HUES6 (cell line): Measurements from ENCODE around the gene H1-8.
A peak's percentile ranks its signal among the peaks of the same experiment; 100 is the strongest.

Experiments used
- H3K27ac ChIP-seq: 2 replicates; pipeline ENCODE4 v1.7.0; 2013; ENCODE audit warnings: low read depth, mild to moderate bottlenecking, low read length, inconsistent platforms
- H3K27me3 ChIP-seq: 2 replicates; pipeline ENCODE4 v1.6.1; 2013; ENCODE audit warnings: low read length; ENCODE audit not compliant: control insufficient read depth, insufficient read depth
- H3K36me3 ChIP-seq: 2 replicates; pipeline ENCODE4 v1.6.1; 2013; ENCODE audit warnings: low read length; ENCODE audit not compliant: control insufficient read depth, insufficient read depth
- H3K4me1 ChIP-seq: 2 replicates; pipeline ENCODE4 v1.6.1; 2013; ENCODE audit warnings: low read length; ENCODE audit not compliant: control insufficient read depth, insufficient read depth
- H3K4me3 ChIP-seq: 2 replicates; pipeline ENCODE4 v1.5.1; 2013; ENCODE audit warnings: low read depth, low read length
- H3K9ac ChIP-seq: one replicate; pipeline ENCODE4 v1.6.1; 2013; ENCODE audit warnings: mild to moderate bottlenecking, low read length
- H3K9me3 ChIP-seq: 2 replicates; pipeline ENCODE4 v1.6.1; 2013; ENCODE audit warnings: low read depth, low read length; ENCODE audit not compliant: control insufficient read depth, insufficient read depth

The H1-8 gene

GRCh38 chr3:129557548-129557894 is 14.5 kb downstream of the H1-8 start:
- Histone ChIP-seq H3K27ac (no peak overlapping the region), H3K36me3 (peaks cover 55% of the 10 kb centered on the region), H3K4me1 (peaks cover 40% of the 10 kb centered on the region), H3K9me3 (no peaks in the 10 kb centered on the region), H3K4me3 (no peak overlapping the region), H3K27me3 (no peaks in the 10 kb centered on the region), H3K9ac (no peak overlapping the region)

GRCh38 chr3:129558081-129558771 is 15.3 kb downstream of the H1-8 start:
- peaks cover 62% of the 10 kb centered on the region for H3K36me3 ChIP-seq
- peaks cover 33% of the 10 kb centered on the region for H3K4me1 ChIP-seq
- no peak overlapping the region for H3K4me3 ChIP-seq
- H3K27ac ChIP-seq, result no peak overlapping the region
- H3K9me3 ChIP-seq, result no peaks in the 10 kb centered on the region
- H3K27me3 ChIP-seq, result no peaks in the 10 kb centered on the region
- peak overlapping the region; percentile 17 for H3K9ac ChIP-seq

GRCh38 chr3:129558772-129559564 is 16.0 kb downstream of the H1-8 start:
- Histone ChIP-seq H3K36me3 (peaks cover 70% of the 10 kb centered on the region), H3K9ac (no peak overlapping the region), H3K9me3 (no peaks in the 10 kb centered on the region), H3K4me3 (no peak overlapping the region), H3K27me3 (no peaks in the 10 kb centered on the region), H3K27ac (peak overlapping the region; percentile 48; the same call in 1 of the 2 replicates), H3K4me1 (peaks cover 30% of the 10 kb centered on the region)

- no peak overlapping the region for H3K4me3 ChIP-seq
- no peaks in the 10 kb centered on the region for H3K9me3 ChIP-seq
- no peaks in the 10 kb centered on the region for H3K27me3 ChIP-seq
- peaks cover 74% of the 10 kb centered on the region for H3K36me3 ChIP-seq
- H3K9ac ChIP-seq, result no peak overlapping the region
- no peak overlapping the region for H3K27ac ChIP-seq
- peaks cover 27% of the 10 kb centered on the region for H3K4me1 ChIP-seq
These were observed 16.6 kb downstream of the H1-8 start for GRCh38 chr3:129559565-129560079.

- Histone ChIP-seq H3K9me3 (no peaks in the 10 kb centered on the region), H3K9ac (no peak overlapping the region), H3K36me3 (peaks cover 82% of the 10 kb centered on the region), H3K27me3 (no peaks in the 10 kb centered on the region), H3K4me3 (no peak overlapping the region), H3K27ac (no peak overlapping the region), H3K4me1 (peaks cover 23% of the 10 kb centered on the region)
These were observed 17.4 kb downstream of the H1-8 start for GRCh38 chr3:129560269-129560787.

- Histone ChIP-seq H3K36me3 (peaks cover 84% of the 10 kb centered on the region), H3K9ac (no peak overlapping the region), H3K4me1 (peaks cover 23% of the 10 kb centered on the region), H3K27ac (peak overlapping the region; percentile 16; the same call in 1 of the 2 replicates), H3K4me3 (no peak overlapping the region), H3K9me3 (no peaks in the 10 kb centered on the region), H3K27me3 (no peaks in the 10 kb centered on the region)
These were observed 18.1 kb downstream of the H1-8 start for GRCh38 chr3:129560911-129561594.

- no peak overlapping the region for H3K27ac ChIP-seq
- no peak overlapping the region for H3K9ac ChIP-seq
- peaks cover 23% of the 10 kb centered on the region for H3K4me1 ChIP-seq
These were observed 18.8 kb downstream of the H1-8 start for GRCh38 chr3:129561619-129562248.

GRCh38 chr3:129562803-129563202 is 19.8 kb downstream of the H1-8 start:
- H3K27ac ChIP-seq, result no peak overlapping the region
- H3K9ac ChIP-seq, result no peak overlapping the region
- H3K36me3 ChIP-seq, result peaks cover 84% of the 10 kb centered on the region

More at GRCh38 chr3:129561619-129562248, 18.8 kb downstream of the H1-8 start:
- Histone ChIP-seq H3K4me3 (no peak overlapping the region), H3K9me3 (no peaks in the 10 kb centered on the region), H3K27me3 (no peaks in the 10 kb centered on the region), H3K36me3 (peaks cover 84% of the 10 kb centered on the region)

GRCh38 chr3:129563332-129563731 is 20.4 kb downstream of the H1-8 start:
- H3K27ac ChIP-seq, result no peak overlapping the region
- H3K36me3 ChIP-seq, result peaks cover 81% of the 10 kb centered on the region
- no peaks in the 10 kb centered on the region for H3K9me3 ChIP-seq
- no peak overlapping the region for H3K9ac ChIP-seq
- peaks cover 18% of the 10 kb centered on the region for H3K4me1 ChIP-seq
- no peak overlapping the region for H3K4me3 ChIP-seq
- no peaks in the 10 kb centered on the region for H3K27me3 ChIP-seq

More at GRCh38 chr3:129562803-129563202, 19.8 kb downstream of the H1-8 start:
- no peaks in the 10 kb centered on the region for H3K27me3 ChIP-seq
- H3K4me1 ChIP-seq, result peaks cover 19% of the 10 kb centered on the region
- H3K4me3 ChIP-seq, result no peak overlapping the region
- no peaks in the 10 kb centered on the region for H3K9me3 ChIP-seq

GRCh38 chr3:129563850-129564535 is 21.0 kb downstream of the H1-8 start:
- Histone ChIP-seq H3K4me3 (no peak overlapping the region), H3K27ac (no peak overlapping the region), H3K36me3 (peaks cover 78% of the 10 kb centered on the region), H3K27me3 (no peaks in the 10 kb centered on the region), H3K4me1 (peaks cover 12% of the 10 kb centered on the region), H3K9me3 (no peaks in the 10 kb centered on the region), H3K9ac (no peak overlapping the region)
